Muscle layer of duodenum (tissue), 2 donors: ENCODE data around the gene FAM98C.

Experiments
- H3K27ac ChIP-seq: one replicate; pipeline ENCODE4 v1.7.0; 2013; ENCODE audit warnings: mild to moderate bottlenecking, low read length
- H3K27me3 ChIP-seq: one replicate; pipeline ENCODE4 v1.7.0; 2013; ENCODE audit warnings: low read depth, mild to moderate bottlenecking, control low read depth, low read length
- H3K36me3 ChIP-seq, 2 donors: one replicate each; pipeline ENCODE4 v1.7.0; 2013; ENCODE audit warnings: low read length in 2 of 2, control low read depth in 1 of 2, mild to moderate bottlenecking in 1 of 2; ENCODE audit not compliant: insufficient read depth in 2 of 2, control insufficient read depth in 1 of 2
- H3K4me1 ChIP-seq, 2 donors: one replicate each; pipeline ENCODE4 v1.7.0; 2013; ENCODE audit warnings: low read length in 2 of 2, mild to moderate bottlenecking in 2 of 2, control low read depth in 1 of 2, moderate library complexity in 1 of 2; ENCODE audit not compliant: insufficient read depth in 2 of 2, control insufficient read depth in 1 of 2
- H3K4me3 ChIP-seq, 2 donors: one replicate each; pipeline ENCODE4 v1.7.0; 2013; ENCODE audit warnings: low read length in 2 of 2, low read depth in 1 of 2, mild to moderate bottlenecking in 1 of 2
- H3K9me3 ChIP-seq, 2 donors: one replicate each; pipeline ENCODE4 v1.7.0; 2013; ENCODE audit warnings: low read length in 2 of 2, control low read depth in 1 of 2, mild to moderate bottlenecking in 1 of 2; ENCODE audit not compliant: control insufficient read depth in 1 of 2
- donor health status: healthy.

FAM98C gene

GRCh38 chr19:38367041-38367440, 35.9 kb upstream of the FAM98C start:
- Histone ChIP-seq H3K27me3 (no peaks in the 10 kb centered on the region), H3K36me3 (no peaks in the 10 kb centered on the region), H3K27ac (no peak overlapping the region), H3K4me1 (peaks cover 0 to 8% of the 10 kb centered on the region in 2 donors), H3K9me3 (no peaks in the 10 kb centered on the region), H3K4me3 (no peak overlapping the region)

GRCh38 chr19:38369584-38369983, 33.3 kb upstream of the FAM98C start:
- no peaks in the 10 kb centered on the region for H3K4me1 ChIP-seq
- peaks cover 0 to under 1% of the 10 kb centered on the region in 2 donors for H3K36me3 ChIP-seq
- H3K9me3 ChIP-seq, result no peaks in the 10 kb centered on the region

GRCh38 chr19:38370299-38370698, 32.6 kb upstream of the FAM98C start:
- Histone ChIP-seq H3K27me3 (no peaks in the 10 kb centered on the region), H3K36me3 (peaks cover 0 to 4% of the 10 kb centered on the region in 2 donors), H3K4me1 (peaks cover 0 to 4% of the 10 kb centered on the region in 2 donors), H3K9me3 (no peaks in the 10 kb centered on the region), H3K27ac (no peak overlapping the region), H3K4me3 (no peak overlapping the region)

More at GRCh38 chr19:38369584-38369983, 33.3 kb upstream of the FAM98C start:
- H3K27me3 ChIP-seq, result no peaks in the 10 kb centered on the region
- no peak overlapping the region for H3K27ac ChIP-seq
- H3K4me3 ChIP-seq, result no peak overlapping the region

GRCh38 chr19:38371081-38371480, 31.8 kb upstream of the FAM98C start:
- H3K27ac ChIP-seq, result no peak overlapping the region
- H3K4me3 ChIP-seq, result no peak overlapping the region
- no peaks in the 10 kb centered on the region for H3K27me3 ChIP-seq
- H3K4me1 ChIP-seq, result peaks cover 5 to 11% of the 10 kb centered on the region in 2 donors
- peaks cover 0 to 4% of the 10 kb centered on the region in 2 donors for H3K36me3 ChIP-seq
- H3K9me3 ChIP-seq, result no peaks in the 10 kb centered on the region

DNA sequence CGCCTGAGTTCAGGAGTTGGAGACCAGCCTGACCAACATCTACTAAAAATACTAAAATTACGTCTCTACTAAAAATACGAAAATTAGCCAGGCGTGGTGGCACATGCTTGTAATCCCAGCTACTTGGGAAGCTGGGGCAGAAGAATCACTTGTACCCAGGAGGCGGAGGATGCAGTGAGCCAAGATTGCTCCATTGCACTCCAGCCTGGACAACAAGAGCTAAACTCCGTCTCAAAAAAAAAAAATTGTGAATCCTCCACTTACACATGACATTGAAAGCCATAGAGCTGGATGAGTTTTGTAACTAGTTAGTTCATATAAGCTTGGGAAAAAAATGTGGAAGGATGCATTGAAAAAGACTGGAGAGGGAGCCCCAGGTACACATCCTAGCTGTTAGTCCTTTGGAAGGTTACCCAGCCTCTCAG, 29.0 kb upstream of the FAM98C start:
- H3K4me3 ChIP-seq, result peak overlapping the region; percentile 80 to 89
- peaks cover 9 to 25% of the 10 kb centered on the region in 2 donors for H3K4me1 ChIP-seq
- no peaks in the 10 kb centered on the region for H3K27me3 ChIP-seq
- H3K9me3 ChIP-seq, result no peaks in the 10 kb centered on the region
- H3K27ac ChIP-seq, result peak overlapping the region; percentile 85
- peaks cover 0 to 10% of the 10 kb centered on the region in 2 donors for H3K36me3 ChIP-seq

GRCh38 chr19:38374332-38375097, 28.4 kb upstream of the FAM98C start, which contains the start of gene PSMD8:
Gene PSMD8 (plus strand): TSS chr19:38374571. CDS start chr19:38374602, 31 bp downstream.
- peak within 1 kb of the TSS; percentile 89 to 91 for H3K4me3 ChIP-seq
- peak within 1 kb of the TSS; percentile 87 for H3K27ac ChIP-seq
- H3K9me3 ChIP-seq, result no peaks in the 10 kb centered on the region
- peaks cover 4 to 16% of the 10 kb centered on the region in 2 donors for H3K36me3 ChIP-seq
- no peaks in the 10 kb centered on the region for H3K27me3 ChIP-seq
- peaks cover 9 to 25% of the 10 kb centered on the region in 2 donors for H3K4me1 ChIP-seq

DNA sequence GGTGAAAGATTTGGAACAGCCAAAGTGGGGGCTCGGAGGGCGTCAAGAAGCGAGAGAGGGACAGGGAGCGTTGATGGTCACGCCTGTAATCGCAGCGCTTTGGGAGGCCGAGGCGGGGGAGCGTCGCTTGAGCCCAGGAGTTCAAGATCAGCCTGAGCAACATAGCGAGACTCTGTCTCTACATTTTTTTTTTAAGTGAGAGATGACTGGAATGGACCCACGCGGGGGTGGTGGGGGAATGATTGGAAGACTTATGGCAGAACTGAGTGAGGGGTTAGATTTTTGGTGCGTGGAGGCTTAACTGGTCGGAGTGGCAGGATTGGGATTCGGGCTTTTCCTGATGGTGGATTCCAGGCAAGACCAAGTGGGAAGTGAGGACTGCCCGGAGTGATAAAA, 27.8 kb upstream of the FAM98C start:
- no peaks in the 10 kb centered on the region for H3K9me3 ChIP-seq
- H3K27ac ChIP-seq, result peak overlapping the region; percentile 87
- H3K4me3 ChIP-seq, result peak overlapping the region; percentile 89 to 91
- H3K27me3 ChIP-seq, result no peaks in the 10 kb centered on the region
- peaks cover 9 to 25% of the 10 kb centered on the region in 2 donors for H3K4me1 ChIP-seq
- H3K36me3 ChIP-seq, result peaks cover 6 to 20% of the 10 kb centered on the region in 2 donors

DNA sequence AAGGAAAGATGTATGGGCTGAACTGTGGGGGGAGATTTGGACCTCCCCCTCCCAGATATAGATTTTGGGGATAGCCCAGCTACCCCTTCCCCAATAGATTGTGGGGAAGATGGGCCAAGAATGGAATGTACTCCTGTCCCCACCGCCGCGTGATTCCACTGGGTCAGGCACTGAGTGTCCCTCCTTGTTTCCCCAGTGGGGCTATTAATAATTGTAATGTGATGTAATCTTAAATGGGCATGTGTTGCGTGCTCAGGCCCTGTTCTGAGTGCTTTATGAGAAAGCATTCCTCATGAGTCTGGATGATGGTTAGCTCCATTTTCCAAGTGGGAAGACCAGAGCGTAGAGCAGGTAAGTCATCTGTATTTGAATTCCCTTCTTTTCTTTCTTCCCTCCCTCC, 27.1 kb upstream of the FAM98C start:
- Histone ChIP-seq H3K36me3 (peaks cover 6 to 26% of the 10 kb centered on the region in 2 donors), H3K4me3 (peak overlapping the region; percentile 89 to 91), H3K9me3 (no peaks in the 10 kb centered on the region), H3K4me1 (peaks cover 9 to 25% of the 10 kb centered on the region in 2 donors), H3K27ac (peak overlapping the region; percentile 87), H3K27me3 (no peaks in the 10 kb centered on the region)

DNA sequence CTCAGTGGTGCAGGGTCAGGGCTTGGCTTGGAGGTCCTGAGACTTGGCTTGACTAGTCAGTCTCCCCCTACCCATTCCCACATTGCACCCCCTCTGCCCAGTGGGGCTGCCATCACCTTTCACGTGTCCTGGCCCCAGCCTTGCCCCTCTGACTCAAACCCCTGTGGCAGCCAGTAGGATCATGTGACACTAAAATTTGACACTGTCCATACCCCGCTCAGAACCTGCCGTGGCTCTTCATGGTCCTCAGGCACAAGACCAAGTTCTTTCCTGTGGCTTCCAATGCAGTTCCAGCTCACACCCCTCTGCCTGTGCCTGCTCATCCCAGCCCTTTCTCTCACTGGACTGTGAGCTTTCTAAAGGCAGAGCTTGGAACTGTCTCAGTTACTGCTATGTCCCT, 26.3 kb upstream of the FAM98C start:
- Histone ChIP-seq H3K36me3 (peaks cover 14 to 34% of the 10 kb centered on the region in 2 donors), H3K27me3 (no peaks in the 10 kb centered on the region), H3K4me1 (peaks cover 9 to 25% of the 10 kb centered on the region in 2 donors), H3K4me3 (no peak overlapping the region), H3K27ac (no peak overlapping the region), H3K9me3 (no peaks in the 10 kb centered on the region)

DNA sequence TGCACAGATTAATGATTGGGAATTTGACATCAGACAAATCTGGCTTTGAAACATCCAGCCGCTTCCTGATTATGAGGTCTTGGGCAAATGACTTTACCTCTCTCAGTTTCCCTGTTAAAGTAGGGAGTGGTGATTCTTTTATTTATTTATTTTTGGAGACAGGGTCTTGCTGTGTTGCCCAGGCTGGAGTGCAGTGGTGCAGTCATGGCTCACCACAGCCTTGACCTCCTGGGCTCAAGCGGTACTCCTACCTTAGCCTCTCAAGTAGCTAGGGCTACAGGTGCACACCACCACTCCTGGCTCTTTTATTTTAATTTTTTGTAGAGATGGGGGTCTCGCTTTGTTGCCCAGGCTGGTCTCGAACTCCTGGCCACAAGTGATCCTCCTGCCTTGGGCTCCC, 25.8 kb upstream of the FAM98C start:
- Histone ChIP-seq H3K27me3 (no peaks in the 10 kb centered on the region), H3K36me3 (peaks cover 19 to 39% of the 10 kb centered on the region in 2 donors), H3K27ac (no peak overlapping the region), H3K9me3 (no peaks in the 10 kb centered on the region), H3K4me1 (peaks cover 9 to 25% of the 10 kb centered on the region in 2 donors), H3K4me3 (no peak overlapping the region)

- Histone ChIP-seq H3K9me3 (no peaks in the 10 kb centered on the region), H3K4me3 (no peak overlapping the region), H3K27ac (no peak overlapping the region), H3K27me3 (no peaks in the 10 kb centered on the region), H3K36me3 (peaks cover 31 to 57% of the 10 kb centered on the region in 2 donors), H3K4me1 (peaks cover 9 to 25% of the 10 kb centered on the region in 2 donors)
These were observed 24.0 kb upstream of the FAM98C start for GRCh38 chr19:38378866-38379265.
